HEK293 (cell line): ENCODE measurements around the gene ZCCHC13.
"Not testable (repeated sequence)": the region's sequence is repeated elsewhere in the genome, so short reads cannot be mapped to it uniquely, and the experiment has no call there.

Source experiments
- CTCF ChIA-PET: fragments of 350-600 bp; formaldehyde crosslinking; extraction: SDS; loops from one replicate; lab custom pipeline; 2021; ENCODE audit warnings: antibody characterized with exemption; lab: Yijun Ruan, JAX
- POLR2A ChIA-PET: fragments of 300-600 bp; formaldehyde crosslinking; extraction: SDS; loops from one replicate; lab custom pipeline; 2020; ENCODE audit warnings: antibody characterized with exemption, inconsistent platforms; lab: Yijun Ruan, JAX
- H3K27ac ChIP-seq: fragments of 200-500 bp; sonication (Bioruptor generic); 2 replicates; pipeline ENCODE4 v1.5.1; 2014; ENCODE audit warnings: low read depth, low read length, control low read depth, inconsistent platforms; ENCODE audit errors: extremely low read depth
- H3K36me3 ChIP-seq, 2 experiments: fragments of 200-500 bp in 1 of 2; sonication (Bioruptor generic) in 1 of 2; 1 replicate in 1 of 2; 2 replicates in 1 of 2; pipeline ENCODE4 v1.5.1; 2014 to 2017; ENCODE audit warnings: inconsistent platforms in 2 of 2, low read length in 2 of 2; ENCODE audit not compliant: control insufficient read depth in 2 of 2, insufficient read depth in 1 of 2
- H3K4me1 ChIP-seq: fragments of 200-500 bp; sonication (Bioruptor generic); 2 replicates; pipeline ENCODE4 v1.5.1; 2014; ENCODE audit warnings: mild to moderate bottlenecking, low read length, inconsistent platforms; ENCODE audit not compliant: control insufficient read depth, insufficient read depth
- H3K4me3 ChIP-seq: 2 replicates; pipeline ENCODE4 v1.5.1; 2011; ENCODE audit warnings: low read depth, mild to moderate bottlenecking, control low read depth, low read length, moderate library complexity
- H3K9me3 ChIP-seq: fragments of 200-500 bp; sonication (Bioruptor generic); 2 replicates; pipeline ENCODE4 v1.5.1; 2014; ENCODE audit warnings: low read depth, low read length, inconsistent platforms; ENCODE audit not compliant: control insufficient read depth, insufficient read depth
- FEZF1 ChIP-seq: fragments of 450-650 bp; formaldehyde crosslinking; IDR thresholded peaks from 2 replicates; pipeline ENCODE4 v1.5.1; 2016; ENCODE audit warnings: missing biosample characterization, missing genetic modification characterization
- KLF1 ChIP-seq: fragments of 450-650 bp; formaldehyde crosslinking; IDR thresholded peaks from 2 replicates; pipeline ENCODE4 v1.5.1; 2016; ENCODE audit warnings: missing biosample characterization, missing genetic modification characterization
- KLF8 ChIP-seq: fragments of 450-650 bp; formaldehyde crosslinking; IDR thresholded peaks from 2 replicates; pipeline ENCODE4 v1.5.1; 2016; ENCODE audit warnings: missing biosample characterization, missing genetic modification characterization
- MZF1 ChIP-seq: fragments of 450-650 bp; formaldehyde crosslinking; IDR thresholded peaks from 2 replicates; pipeline ENCODE4 v1.5.1; 2017; ENCODE audit warnings: missing biosample characterization, missing genetic modification characterization, borderline replicate concordance
- OSR2 ChIP-seq: fragments of 450-650 bp; formaldehyde crosslinking; IDR thresholded peaks from 2 replicates; pipeline ENCODE4 v1.5.1; 2016; ENCODE audit warnings: missing biosample characterization, missing genetic modification characterization
- SALL2 ChIP-seq: fragments of 450-650 bp; formaldehyde crosslinking; IDR thresholded peaks from 2 replicates; pipeline ENCODE4 v1.5.0; 2017; ENCODE audit warnings: missing biosample characterization, mild to moderate bottlenecking, missing genetic modification characterization, borderline replicate concordance
- SP3 ChIP-seq: fragments of 450-650 bp; formaldehyde crosslinking; IDR thresholded peaks from 2 replicates; pipeline ENCODE4 v1.5.1; 2016; ENCODE audit warnings: missing biosample characterization, missing genetic modification characterization
- WT1 ChIP-seq: fragments of 450-650 bp; formaldehyde crosslinking; IDR thresholded peaks from 2 replicates; pipeline ENCODE4 v1.5.1; 2016; ENCODE audit warnings: missing biosample characterization, missing genetic modification characterization
- YY1 ChIP-seq: fragments of 450-650 bp; formaldehyde crosslinking; IDR thresholded peaks from 2 replicates; pipeline ENCODE4 v1.5.1; 2018; ENCODE audit warnings: missing biosample characterization, missing genetic modification characterization
- ZBTB17 ChIP-seq: fragments of 450-650 bp; formaldehyde crosslinking; IDR thresholded peaks from 2 replicates; pipeline ENCODE4 v1.5.1; 2016; ENCODE audit warnings: missing biosample characterization, missing genetic modification characterization
- ZEB2 ChIP-seq: fragments of 450-650 bp; formaldehyde crosslinking; IDR thresholded peaks from 2 replicates; pipeline ENCODE4 v1.5.1; 2016; ENCODE audit warnings: missing biosample characterization, missing genetic modification characterization
- ZNF202 ChIP-seq: fragments of 450-650 bp; formaldehyde crosslinking; IDR thresholded peaks from 2 replicates; pipeline ENCODE4 v1.5.1; 2016; ENCODE audit warnings: missing biosample characterization, missing genetic modification characterization, borderline replicate concordance
- ZNF24 ChIP-seq: fragments of 450-650 bp; formaldehyde crosslinking; IDR thresholded peaks from 2 replicates; pipeline ENCODE4 v1.5.1; 2016; ENCODE audit warnings: missing biosample characterization, missing genetic modification characterization
- ZNF248 ChIP-seq: fragments of 450-650 bp; formaldehyde crosslinking; IDR thresholded peaks from 2 replicates; pipeline ENCODE4 v1.5.1; 2017; ENCODE audit warnings: missing biosample characterization, missing genetic modification characterization
- ZNF341 ChIP-seq: fragments of 450-650 bp; formaldehyde crosslinking; IDR thresholded peaks from 2 replicates; pipeline ENCODE4; 2016; ENCODE audit warnings: low read depth, missing biosample characterization, missing genetic modification characterization
- ZNF433 ChIP-seq: fragments of 450-650 bp; formaldehyde crosslinking; IDR thresholded peaks from 2 replicates; pipeline ENCODE4 v1.5.1; 2016; ENCODE audit warnings: missing biosample characterization, missing genetic modification characterization, low read depth
- ZNF521 ChIP-seq: fragments of 450-650 bp; formaldehyde crosslinking; IDR thresholded peaks from 2 replicates; pipeline ENCODE4 v1.5.1; 2017; ENCODE audit warnings: missing biosample characterization, mild to moderate bottlenecking, missing genetic modification characterization
- ZNF530 ChIP-seq: fragments of 450-650 bp; formaldehyde crosslinking; IDR thresholded peaks from 2 replicates; pipeline ENCODE4 v1.5.1; 2016; ENCODE audit warnings: low read depth, missing biosample characterization, missing genetic modification characterization
- ZNF548 ChIP-seq: fragments of 450-650 bp; formaldehyde crosslinking; IDR thresholded peaks from 2 replicates; pipeline ENCODE4 v1.5.1; 2016; ENCODE audit warnings: missing biosample characterization, missing genetic modification characterization
- ZNF555 ChIP-seq: fragments of 450-650 bp; formaldehyde crosslinking; conservative IDR thresholded peaks from 2 replicates; pipeline ENCODE4 v1.5.1; 2017; ENCODE audit warnings: missing biosample characterization, mild to moderate bottlenecking, missing genetic modification characterization, inconsistent platforms
- ZNF560 ChIP-seq: fragments of 450-650 bp; formaldehyde crosslinking; IDR thresholded peaks from 2 replicates; pipeline ENCODE4 v1.5.1; 2017; ENCODE audit warnings: missing biosample characterization, missing genetic modification characterization, borderline replicate concordance
- ZNF571 ChIP-seq: fragments of 450-650 bp; formaldehyde crosslinking; IDR thresholded peaks from 2 replicates; pipeline ENCODE4 v1.5.0; 2017; ENCODE audit warnings: missing biosample characterization, missing genetic modification characterization
- ZNF596 ChIP-seq: fragments of 450-650 bp; IDR thresholded peaks from 2 replicates; pipeline ENCODE4 v1.5.0; 2018; ENCODE audit warnings: missing biosample characterization, mild to moderate bottlenecking, missing genetic modification characterization, moderate library complexity
- ZNF621 ChIP-seq: fragments of 450-650 bp; formaldehyde crosslinking; IDR thresholded peaks from 2 replicates; pipeline ENCODE4 v1.5.1; 2017; ENCODE audit warnings: missing biosample characterization, missing genetic modification characterization
- ZNF629 ChIP-seq: fragments of 450-650 bp; formaldehyde crosslinking; IDR thresholded peaks from 2 replicates; pipeline ENCODE4 v1.5.1; 2017; ENCODE audit warnings: missing biosample characterization, missing genetic modification characterization
- ZXDB ChIP-seq: fragments of 450-650 bp; formaldehyde crosslinking; IDR thresholded peaks from 2 replicates; pipeline ENCODE4 v1.5.1; 2016; ENCODE audit warnings: missing biosample characterization, missing genetic modification characterization
- TF ChIP-seq, protein P1 (sequence below): fragments of 450-650 bp; formaldehyde crosslinking; IDR thresholded peaks from 2 replicates; pipeline ENCODE4 v1.5.1; 2016; ENCODE audit warnings: missing biosample characterization, missing genetic modification characterization
- TF ChIP-seq, protein P2 (sequence below): fragments of 450-650 bp; formaldehyde crosslinking; IDR thresholded peaks from 2 replicates; pipeline ENCODE4 v1.5.1; 2016; ENCODE audit warnings: missing biosample characterization, missing genetic modification characterization
- TF ChIP-seq, protein P3 (sequence below): IDR thresholded peaks from 2 replicates; pipeline ENCODE4 v1.6.1; 2011; ENCODE audit warnings: mild to moderate bottlenecking, low read depth, low read length, borderline replicate concordance

ZCCHC13 gene

DNA sequence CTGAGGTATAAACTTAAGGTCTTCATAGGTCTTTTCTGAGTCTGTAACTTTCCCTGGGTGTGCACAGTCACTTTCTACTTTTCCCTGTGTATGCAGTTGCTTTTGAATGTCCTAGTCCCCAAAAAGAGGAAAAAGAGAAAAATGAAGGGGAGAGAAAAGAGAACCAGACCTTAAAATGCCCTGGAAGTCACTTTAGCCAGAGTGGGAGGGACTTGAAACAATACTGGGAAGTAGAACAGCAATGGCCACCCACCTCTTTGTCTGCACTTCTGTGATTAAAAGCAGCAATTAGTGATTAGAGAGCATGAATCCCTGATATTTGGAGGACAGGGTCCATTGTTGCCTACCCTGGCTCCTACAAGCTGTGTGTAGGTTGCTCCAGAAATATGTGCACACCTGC lies 36.1 kb downstream of the ZCCHC13 start (continued):
- TF ChIP-seq ZNF521 (tag by site-specific recombination) (no peak), ZNF248 (tag by site-specific recombination) (no peak), MZF1 (tag by site-specific recombination) (no peak), ZNF433 (tag by site-specific recombination) (no peak), ZNF548 (tag by site-specific recombination) (no peak), ZNF621 (tag by site-specific recombination) (no peak), ZNF202 (tag by site-specific recombination) (no peak), ZNF555 (no peak), ZNF24 (tag by site-specific recombination) (no peak), ZNF560 (tag by site-specific recombination) (no peak), ZNF571 (no peak)

DNA sequence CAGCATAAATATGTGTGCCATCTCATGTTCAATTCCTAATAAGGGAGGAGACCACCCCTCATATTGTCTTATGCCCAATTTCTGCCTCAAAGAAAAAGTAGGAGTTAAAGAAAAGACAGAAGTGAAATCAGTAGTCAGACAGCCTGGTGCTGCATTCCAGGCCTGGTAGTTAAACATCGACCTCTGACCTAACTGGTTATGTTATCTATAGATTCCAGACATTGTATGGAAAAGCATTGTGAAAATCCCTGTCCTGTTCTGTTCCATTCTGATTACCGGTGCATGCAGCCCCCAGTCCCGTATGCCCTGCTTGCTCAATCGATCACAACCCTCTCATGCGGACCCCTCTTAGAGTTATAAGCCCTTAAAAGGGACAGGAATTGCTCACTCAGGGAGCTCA lies 38.2 kb downstream of the ZCCHC13 start:
- CTCF ChIA-PET = interaction anchor here (0.5 to 1.2 kb wide), 4 partner anchors 17 to 323 kb away, joined by 3 to 4 read pairs (median 3); no protein-coding TSS in a partner anchor
- H3K36me3 ChIP-seq, H3K4me3 ChIP-seq, H3K4me1 ChIP-seq, POLR2A ChIA-PET, H3K9me3 ChIP-seq, H3K27ac ChIP-seq: not testable (repeated sequence)

DNA sequence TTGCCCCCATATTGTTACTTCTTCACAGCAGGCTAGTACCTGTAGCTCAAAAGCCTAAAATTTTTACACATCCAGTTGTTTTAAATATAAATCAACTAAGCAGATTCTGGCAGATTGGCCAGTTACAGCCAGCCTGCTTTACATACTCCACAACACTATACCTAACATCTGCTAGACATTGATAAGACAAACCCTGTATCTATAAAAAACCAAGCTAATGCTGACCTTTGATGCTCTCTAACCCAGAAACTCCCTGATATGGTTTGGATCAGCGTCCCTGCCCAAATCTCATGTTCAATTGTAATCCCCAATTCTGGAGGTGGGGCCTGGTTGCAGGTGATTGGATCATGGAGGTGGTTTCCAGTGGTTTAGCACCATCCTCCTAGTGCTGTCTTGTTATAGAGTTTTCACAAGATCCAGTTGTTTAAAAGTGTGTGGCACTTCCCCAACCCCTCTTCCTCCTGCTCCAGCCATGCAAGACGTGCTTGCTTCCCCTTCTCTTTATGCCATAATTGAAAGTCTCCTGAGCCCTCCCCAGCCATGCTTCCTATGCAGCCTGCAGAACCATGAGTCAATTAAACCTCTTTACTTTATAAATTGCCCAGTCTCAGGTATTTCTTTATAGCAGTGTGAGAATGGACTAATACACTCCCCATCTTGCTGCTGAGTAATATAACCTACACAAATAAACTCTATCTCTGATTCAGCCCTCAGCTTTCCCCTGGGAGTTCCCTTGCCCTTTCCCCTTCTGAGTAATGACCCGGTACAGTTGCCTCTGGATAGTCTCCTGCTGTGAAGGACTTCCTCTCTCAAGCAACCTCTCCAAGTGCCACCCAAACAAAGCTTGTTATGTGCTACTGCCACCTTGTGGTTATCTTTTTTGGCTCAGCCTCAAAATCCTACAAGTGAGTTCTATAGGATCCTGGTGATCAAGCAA lies 39.6 kb downstream of the ZCCHC13 start:
- H3K36me3 ChIP-seq = no peaks in the 10 kb centered on the region
- H3K4me3 ChIP-seq = no peak overlapping the region
- CTCF ChIA-PET = interaction anchor here (0.5 to 2.6 kb wide), 26 partner anchors 12 to 735 kb away, joined by 3 to 20 read pairs (median 3); no protein-coding TSS in a partner anchor
- POLR2A ChIA-PET = interaction anchor here (1.0 kb wide), 1 partner anchor 51 kb away, joined by 4 read pairs; no protein-coding TSS in a partner anchor
- no peaks in the 10 kb centered on the region for H3K4me1 ChIP-seq
- H3K27ac ChIP-seq = 0 out of 2 replicates have a peak overlapping the region, but pooled peaks have one; percentile 18
- H3K9me3 ChIP-seq = no peaks in the 10 kb centered on the region; the same call in 1 of the 2 replicates
- TF ChIP-seq ZBTB17 (tag by site-specific recombination) (no peak; the same call in 1 of the 2 replicates), ZNF530 (tag by site-specific recombination) (no peak), WT1 (peak; percentile 87), SP3 (peak; percentile 37; the same call in 1 of the 2 replicates), ZXDB (tag by site-specific recombination) (peak; percentile 89), YY1 (tag by site-specific recombination) (no peak), ZNF341 (tag by site-specific recombination) (no peak), ZNF24 (tag by site-specific recombination) (peak; percentile 66), ZNF629 (tag by site-specific recombination) (peak; percentile 85), FEZF1 (tag by site-specific recombination) (peak; percentile 72), KLF1 (tag by site-specific recombination) (0 out of 2 replicates have a peak, but pooled peaks have one; percentile 22), ZEB2 (tag by site-specific recombination) (peak; percentile 81), KLF8 (tag by site-specific recombination) (peak; percentile 61; the same call in 1 of the 2 replicates), SALL2 (tag by site-specific recombination) (no peak), ZNF596 (tag by site-specific recombination) (0 out of 2 replicates have a peak, but pooled peaks have one; percentile 53), OSR2 (tag by site-specific recombination) (peak; percentile 97)
- TF ChIP-seq, protein P1, sequence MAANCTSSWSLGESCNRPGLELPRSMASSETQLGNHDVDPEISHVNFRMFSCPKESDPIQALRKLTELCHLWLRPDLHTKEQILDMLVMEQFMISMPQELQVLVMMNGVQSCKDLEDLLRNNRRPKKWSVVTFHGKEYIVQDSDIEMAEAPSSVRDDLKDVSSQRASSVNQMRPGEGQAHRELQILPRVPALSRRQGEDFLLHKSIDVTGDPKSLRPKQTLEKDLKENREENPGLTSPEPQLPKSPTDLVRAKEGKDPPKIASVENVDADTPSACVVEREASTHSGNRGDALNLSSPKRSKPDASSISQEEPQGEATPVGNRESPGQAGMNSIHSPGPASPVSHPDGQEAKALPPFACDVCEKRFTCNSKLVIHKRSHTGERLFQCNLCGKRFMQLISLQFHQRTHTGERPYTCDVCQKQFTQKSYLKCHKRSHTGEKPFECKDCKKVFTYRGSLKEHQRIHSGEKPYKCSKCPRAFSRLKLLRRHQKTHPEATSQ = no peak
- TF ChIP-seq, protein P2, sequence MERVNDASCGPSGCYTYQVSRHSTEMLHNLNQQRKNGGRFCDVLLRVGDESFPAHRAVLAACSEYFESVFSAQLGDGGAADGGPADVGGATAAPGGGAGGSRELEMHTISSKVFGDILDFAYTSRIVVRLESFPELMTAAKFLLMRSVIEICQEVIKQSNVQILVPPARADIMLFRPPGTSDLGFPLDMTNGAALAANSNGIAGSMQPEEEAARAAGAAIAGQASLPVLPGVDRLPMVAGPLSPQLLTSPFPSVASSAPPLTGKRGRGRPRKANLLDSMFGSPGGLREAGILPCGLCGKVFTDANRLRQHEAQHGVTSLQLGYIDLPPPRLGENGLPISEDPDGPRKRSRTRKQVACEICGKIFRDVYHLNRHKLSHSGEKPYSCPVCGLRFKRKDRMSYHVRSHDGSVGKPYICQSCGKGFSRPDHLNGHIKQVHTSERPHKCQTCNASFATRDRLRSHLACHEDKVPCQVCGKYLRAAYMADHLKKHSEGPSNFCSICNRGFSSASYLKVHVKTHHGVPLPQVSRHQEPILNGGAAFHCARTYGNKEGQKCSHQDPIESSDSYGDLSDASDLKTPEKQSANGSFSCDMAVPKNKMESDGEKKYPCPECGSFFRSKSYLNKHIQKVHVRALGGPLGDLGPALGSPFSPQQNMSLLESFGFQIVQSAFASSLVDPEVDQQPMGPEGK = peak; percentile 36; the same call in 1 of the 2 replicates
- TF ChIP-seq, protein P3, sequence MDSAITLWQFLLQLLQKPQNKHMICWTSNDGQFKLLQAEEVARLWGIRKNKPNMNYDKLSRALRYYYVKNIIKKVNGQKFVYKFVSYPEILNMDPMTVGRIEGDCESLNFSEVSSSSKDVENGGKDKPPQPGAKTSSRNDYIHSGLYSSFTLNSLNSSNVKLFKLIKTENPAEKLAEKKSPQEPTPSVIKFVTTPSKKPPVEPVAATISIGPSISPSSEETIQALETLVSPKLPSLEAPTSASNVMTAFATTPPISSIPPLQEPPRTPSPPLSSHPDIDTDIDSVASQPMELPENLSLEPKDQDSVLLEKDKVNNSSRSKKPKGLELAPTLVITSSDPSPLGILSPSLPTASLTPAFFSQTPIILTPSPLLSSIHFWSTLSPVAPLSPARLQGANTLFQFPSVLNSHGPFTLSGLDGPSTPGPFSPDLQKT = no peak
